ENCODE results near the gene BHLHE23. TPM values are rescaled to one million over a fixed set of nuclear protein-coding genes. Genes with fewer than 3 reads are reported as not detected.

BHLHE23 gene
- total RNA-seq (2014; rRNA removed; shearing (Covaris generic)) = not detected in 2 replicates

DNA sequence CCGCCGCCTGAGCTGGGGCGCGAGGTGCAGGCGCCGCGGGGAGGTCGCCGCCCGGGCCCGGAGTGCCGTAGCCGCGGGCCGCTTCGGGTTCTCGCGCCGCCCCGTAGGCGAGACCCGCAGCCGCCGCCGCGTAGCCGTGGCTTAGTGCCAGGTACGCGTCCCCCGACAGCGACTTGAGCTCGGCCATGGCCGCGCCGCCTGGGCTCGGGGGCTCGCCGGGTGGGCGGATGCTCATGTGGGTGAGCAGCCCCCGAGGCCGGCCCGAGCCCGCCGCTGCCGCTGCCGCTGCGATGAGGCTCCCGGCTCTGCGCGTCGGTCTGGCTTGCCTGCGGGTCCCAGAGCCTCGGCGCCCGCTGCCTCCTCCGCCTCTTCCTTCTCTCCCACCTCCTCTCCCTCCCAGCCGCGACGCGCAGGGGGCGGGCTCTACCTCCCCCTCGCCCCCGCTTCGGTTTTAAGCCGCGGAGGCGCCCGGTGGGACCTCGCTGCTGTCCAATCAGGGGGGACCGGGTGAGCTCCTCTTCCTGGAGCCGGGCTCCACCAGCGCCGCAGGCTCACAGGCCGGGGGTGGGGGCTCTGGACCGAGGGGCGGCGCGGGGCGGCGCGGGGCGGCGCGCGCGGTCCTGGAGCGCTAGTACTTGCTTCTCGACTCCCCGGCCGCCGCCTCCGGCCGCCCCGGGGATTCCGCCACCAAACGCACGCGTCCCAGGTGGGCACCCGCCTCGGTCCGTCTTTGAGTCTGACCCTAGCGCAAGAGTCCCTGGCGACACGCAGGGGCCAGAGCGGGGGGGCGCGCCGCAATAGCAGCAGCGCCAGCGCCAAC, at the start of gene BHLHE23:
BHLHE23 (minus strand) TSS at position 425 of the 820 bp plus-strand sequence; CDS start at position 235, 190 bp downstream.
- no peaks in the 10 kb centered on the region for H3K36me3 ChIP-seq
- no peaks in the 10 kb centered on the region for H3K9me3 ChIP-seq (replicated peaks)
- peaks cover 10% of the 10 kb centered on the region for H3K4me1 ChIP-seq (replicated peaks)
- H3K27ac ChIP-seq = no peak within 1 kb of the TSS
- H3K4me3 ChIP-seq = no peak within 1 kb of the TSS
- DNase-seq (ENCODE audit: low read depth in 1 of 2, low spot score in 2 of 2) = no peak
- peaks cover 95% of the 10 kb centered on the region for H3K27me3 ChIP-seq (replicated peaks)

DNA sequence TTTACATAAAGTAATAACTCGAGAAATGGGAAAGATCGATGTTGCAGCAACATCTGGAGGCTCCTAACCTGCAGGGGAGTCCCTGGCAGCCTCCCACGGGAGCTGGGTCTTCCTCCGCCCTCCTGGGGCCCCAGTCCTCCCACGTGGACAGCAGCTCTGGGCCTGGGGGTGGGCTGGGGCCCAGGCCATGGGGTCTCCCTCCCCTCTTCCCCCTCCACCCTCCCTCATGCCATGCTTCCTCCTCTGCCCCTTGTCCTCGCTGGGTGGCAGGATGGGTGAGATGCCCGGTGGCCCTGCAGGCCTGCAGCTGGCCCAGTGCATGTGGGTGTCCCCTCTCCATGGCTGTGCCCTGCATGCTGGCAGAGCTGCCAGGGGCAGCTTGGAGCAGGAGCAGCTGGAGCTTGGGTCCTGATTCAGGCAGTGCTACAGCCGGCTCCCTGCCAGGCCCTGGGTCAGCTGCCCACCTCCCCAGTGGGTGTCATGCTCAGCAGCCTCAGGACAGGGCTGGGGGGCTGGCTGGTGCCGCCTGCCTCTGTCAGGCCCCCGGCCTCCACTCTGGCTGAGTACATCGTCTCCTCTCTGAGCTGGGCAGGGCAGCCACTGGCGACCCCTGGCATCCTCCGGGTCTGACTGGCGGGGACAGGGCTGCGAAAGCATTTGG, 48.9 kb upstream of the BHLHE23 start:
- Histone ChIP-seq H3K27me3 (replicated peaks) (peaks cover 65% of the 10 kb centered on the region), H3K9me3 (replicated peaks) (no peaks in the 10 kb centered on the region), H3K27ac (no peak overlapping the region), H3K4me1 (replicated peaks) (no peaks in the 10 kb centered on the region), H3K4me3 (no peak overlapping the region), H3K36me3 (no peaks in the 10 kb centered on the region)
- DNase-seq (ENCODE audit: low read depth in 1 of 2, low spot score in 2 of 2) = peak in 1 of 2 experiments; percentile 41

DNA sequence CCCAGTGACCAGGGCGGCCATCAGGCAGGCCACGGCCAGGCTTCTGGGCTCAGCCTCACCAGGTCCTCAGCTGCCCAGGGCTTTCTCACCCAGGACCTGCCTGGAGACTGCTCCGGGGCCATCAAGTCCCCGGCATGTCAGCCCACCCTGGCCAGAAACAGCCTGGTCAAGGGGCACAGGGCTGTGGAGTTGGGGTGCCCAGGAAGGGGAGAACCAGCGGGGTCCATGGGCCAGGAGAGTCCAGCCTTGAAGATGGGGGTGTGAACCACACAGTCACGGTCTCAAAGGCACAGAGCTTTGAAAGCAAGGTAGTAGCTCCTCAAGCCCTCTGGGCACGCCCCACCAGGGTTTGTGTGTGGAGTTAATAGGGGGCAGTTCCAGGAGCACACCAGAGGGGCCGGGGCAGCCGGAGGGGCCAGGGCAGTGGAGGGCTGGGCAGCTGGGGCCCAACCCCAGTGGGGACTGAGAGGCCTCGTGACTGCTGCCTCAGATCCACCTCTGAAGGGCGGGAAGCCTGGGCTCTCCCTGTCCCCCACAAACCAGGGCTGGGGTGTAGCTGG, 48.0 kb upstream of the BHLHE23 start:
- H3K27me3 ChIP-seq (replicated peaks) = peaks cover 68% of the 10 kb centered on the region

DNA sequence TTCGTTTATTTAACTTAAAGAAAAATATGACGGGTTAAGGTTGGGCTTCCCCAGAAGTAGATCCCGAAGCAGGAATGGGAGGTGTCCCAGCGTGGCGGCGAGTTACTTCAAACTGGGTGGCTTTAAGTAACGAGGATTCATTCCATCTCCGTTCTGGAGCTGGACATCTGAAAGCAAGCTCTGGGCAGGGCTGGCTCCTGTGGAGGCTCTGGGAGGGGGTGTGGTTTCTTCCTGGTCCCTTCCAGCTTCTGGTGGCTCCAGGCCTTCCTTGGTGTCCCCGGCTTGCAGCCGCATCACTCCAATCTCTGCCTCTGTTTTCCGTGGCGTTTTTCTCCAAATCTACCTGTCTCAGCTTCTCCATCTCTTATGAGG, 47.3 kb upstream of the BHLHE23 start:
- no peaks in the 10 kb centered on the region for H3K36me3 ChIP-seq
- peak in 1 of 2 experiments; percentile 39 for DNase-seq (ENCODE audit: low read depth in 1 of 2, low spot score in 2 of 2)
- no peak overlapping the region for H3K4me3 ChIP-seq
- no peaks in the 10 kb centered on the region for H3K4me1 ChIP-seq (replicated peaks)
- no peak overlapping the region for H3K27ac ChIP-seq
- no peaks in the 10 kb centered on the region for H3K9me3 ChIP-seq (replicated peaks)
- H3K27me3 ChIP-seq (replicated peaks) = peaks cover 71% of the 10 kb centered on the region

More for the DNA sequence above, 48.0 kb upstream of the BHLHE23 start:
- Histone ChIP-seq H3K4me1 (replicated peaks) (no peaks in the 10 kb centered on the region), H3K27ac (no peak overlapping the region), H3K9me3 (replicated peaks) (no peaks in the 10 kb centered on the region), H3K36me3 (no peaks in the 10 kb centered on the region), H3K4me3 (no peak overlapping the region)
- DNase-seq (ENCODE audit: low read depth in 1 of 2, low spot score in 2 of 2) = peak in 1 of 2 experiments; percentile 36

DNA sequence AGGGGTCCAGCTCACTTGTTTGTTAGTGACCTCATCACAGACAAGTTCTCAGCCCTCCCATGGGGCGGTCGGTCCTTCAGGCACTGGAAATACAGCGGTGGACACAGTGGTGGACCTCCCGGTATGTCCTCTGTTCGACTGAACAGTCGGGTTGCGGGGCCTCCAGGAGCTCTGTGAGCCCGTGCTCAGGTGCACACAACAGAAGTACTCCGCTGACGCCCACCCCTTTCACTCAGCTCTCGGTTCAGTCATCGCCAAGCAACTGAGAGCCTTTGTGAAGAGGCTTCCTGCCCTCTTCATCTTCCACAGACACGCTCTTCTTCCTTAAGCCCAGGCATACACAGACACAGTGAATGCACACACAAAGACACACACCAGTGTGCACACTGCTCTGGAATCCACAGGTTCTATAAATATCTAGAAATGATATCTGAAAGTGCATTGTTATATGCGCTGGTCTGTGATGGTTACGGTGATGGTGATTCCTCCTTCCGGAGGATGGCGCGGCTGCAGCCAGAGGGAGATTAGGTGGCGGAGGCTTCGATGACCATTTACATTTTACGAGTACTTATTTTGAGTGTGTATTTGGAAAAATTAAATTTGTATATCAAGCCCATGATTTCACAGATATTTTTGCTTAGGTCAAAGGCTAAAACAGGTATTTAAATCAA, 46.8 kb upstream of the BHLHE23 start:
- DNase-seq (ENCODE audit: low read depth in 1 of 2, low spot score in 2 of 2) = peak in 1 of 2 experiments; percentile 23
- Histone ChIP-seq H3K4me1 (replicated peaks) (no peaks in the 10 kb centered on the region), H3K27me3 (replicated peaks) (peaks cover 66% of the 10 kb centered on the region), H3K27ac (no peak overlapping the region), H3K9me3 (replicated peaks) (no peaks in the 10 kb centered on the region), H3K36me3 (no peaks in the 10 kb centered on the region), H3K4me3 (no peak overlapping the region)

DNA sequence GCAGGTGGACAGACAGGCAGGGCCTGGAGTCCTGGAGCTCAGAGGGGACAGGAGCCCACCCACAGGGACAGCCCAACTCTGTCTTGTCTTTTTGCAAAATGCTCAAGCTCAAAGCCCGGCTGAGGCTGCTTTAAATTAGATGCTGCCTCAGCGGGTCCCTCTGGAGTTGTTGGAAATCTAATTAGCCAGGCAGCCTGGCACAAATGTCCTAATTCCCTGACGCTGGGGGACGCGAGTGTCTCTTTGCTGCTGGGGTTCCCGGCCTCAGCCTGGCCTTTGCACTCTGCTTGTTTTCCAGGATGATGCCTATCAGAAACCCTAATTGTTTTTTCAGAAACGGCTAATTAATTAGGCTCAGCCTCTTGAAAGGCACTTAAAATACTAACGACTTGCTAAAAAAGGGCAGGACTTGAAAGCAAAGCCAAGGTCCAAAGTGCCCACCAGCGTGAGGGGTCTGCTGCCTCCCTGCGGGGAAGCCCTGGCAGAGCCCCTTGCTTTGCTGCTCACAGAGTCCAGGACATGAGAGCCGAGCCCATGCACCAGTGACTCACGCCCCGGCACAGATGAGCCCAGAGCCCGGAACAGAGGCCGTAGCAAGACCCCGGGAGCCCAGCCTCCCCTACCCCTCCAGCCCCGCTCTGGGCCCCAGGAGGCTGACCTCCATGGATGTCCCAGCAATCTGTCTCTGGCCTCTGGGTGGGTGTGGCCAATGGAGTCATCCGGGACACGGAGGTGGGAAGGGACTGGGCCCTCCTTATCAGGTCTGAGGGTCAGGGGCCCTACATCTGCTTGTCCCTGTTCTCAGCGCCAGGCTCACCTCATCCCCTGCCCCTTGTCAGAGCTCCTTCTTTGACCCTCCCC, 46.0 kb upstream of the BHLHE23 start:
- Histone ChIP-seq H3K36me3 (no peaks in the 10 kb centered on the region), H3K4me1 (replicated peaks) (no peaks in the 10 kb centered on the region), H3K9me3 (replicated peaks) (no peaks in the 10 kb centered on the region), H3K27me3 (replicated peaks) (peaks cover 60% of the 10 kb centered on the region), H3K27ac (no peak overlapping the region), H3K4me3 (no peak overlapping the region)
- no peak for DNase-seq (ENCODE audit: low read depth in 1 of 2, low spot score in 2 of 2)

DNA sequence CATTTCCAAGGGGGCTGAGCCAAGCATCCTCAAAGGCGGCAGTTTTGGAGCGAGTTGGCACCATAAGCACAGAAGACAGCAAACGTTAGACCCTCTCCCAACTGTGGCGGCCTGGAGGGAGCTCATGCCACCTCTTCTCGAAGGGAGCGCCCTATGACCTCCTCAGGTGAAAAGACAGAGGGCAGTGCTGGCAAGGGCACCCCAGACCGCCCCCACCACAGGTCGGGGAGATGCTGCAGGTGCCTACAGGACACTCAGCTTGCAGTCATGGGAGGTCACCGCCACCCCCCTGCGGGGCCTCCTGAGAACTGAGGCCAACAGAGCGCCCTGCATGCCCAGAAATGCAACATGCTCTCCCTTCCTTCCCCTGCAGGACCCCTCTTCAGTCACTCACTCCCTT, 45.1 kb upstream of the BHLHE23 start:
- H3K27ac ChIP-seq = no peak overlapping the region
- H3K27me3 ChIP-seq (replicated peaks) = peaks cover 58% of the 10 kb centered on the region
- no peak for DNase-seq (ENCODE audit: low read depth in 1 of 2, low spot score in 2 of 2)
- no peak overlapping the region for H3K4me3 ChIP-seq
- no peaks in the 10 kb centered on the region for H3K36me3 ChIP-seq
- no peaks in the 10 kb centered on the region for H3K9me3 ChIP-seq (replicated peaks)
- no peaks in the 10 kb centered on the region for H3K4me1 ChIP-seq (replicated peaks)

DNA sequence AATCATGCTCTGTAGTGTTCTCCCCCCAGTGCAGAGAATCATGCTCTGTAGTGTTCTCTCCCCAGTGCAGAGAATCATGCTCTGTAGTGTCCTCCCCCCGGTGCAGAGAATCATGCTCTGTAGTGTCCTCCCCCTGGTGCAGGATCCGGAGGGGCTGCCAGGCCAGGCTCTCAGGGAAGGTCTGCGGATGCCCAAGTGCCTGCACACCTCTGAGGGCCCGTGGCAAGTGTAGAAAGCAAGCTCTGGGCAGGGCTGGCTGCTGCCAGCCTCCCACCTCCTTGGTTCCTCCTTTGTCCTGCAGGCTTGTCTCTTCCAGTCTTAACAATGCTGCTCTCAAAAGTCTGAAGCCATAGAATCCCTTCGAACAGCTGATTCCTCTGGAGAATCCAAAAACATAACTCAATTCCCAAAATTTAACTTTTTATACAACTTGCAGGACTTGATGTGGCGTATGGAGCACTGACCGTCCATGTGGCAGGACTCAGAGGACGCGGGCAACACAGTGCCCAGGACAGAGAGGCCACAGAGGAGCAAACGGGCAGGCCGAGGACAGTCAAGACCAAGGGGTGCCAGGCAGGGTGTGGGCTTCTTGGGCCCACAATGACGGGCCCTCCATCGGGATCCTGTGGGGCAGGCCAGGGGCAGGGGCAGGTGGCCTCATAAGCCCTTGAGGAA, 44.6 kb upstream of the BHLHE23 start:
- Histone ChIP-seq H3K4me1 (replicated peaks) (no peaks in the 10 kb centered on the region), H3K9me3 (replicated peaks) (no peaks in the 10 kb centered on the region), H3K27ac (no peak overlapping the region), H3K36me3 (no peaks in the 10 kb centered on the region), H3K4me3 (no peak overlapping the region), H3K27me3 (replicated peaks) (peaks cover 58% of the 10 kb centered on the region)
- DNase-seq (ENCODE audit: low read depth in 1 of 2, low spot score in 2 of 2) = no peak

DNA sequence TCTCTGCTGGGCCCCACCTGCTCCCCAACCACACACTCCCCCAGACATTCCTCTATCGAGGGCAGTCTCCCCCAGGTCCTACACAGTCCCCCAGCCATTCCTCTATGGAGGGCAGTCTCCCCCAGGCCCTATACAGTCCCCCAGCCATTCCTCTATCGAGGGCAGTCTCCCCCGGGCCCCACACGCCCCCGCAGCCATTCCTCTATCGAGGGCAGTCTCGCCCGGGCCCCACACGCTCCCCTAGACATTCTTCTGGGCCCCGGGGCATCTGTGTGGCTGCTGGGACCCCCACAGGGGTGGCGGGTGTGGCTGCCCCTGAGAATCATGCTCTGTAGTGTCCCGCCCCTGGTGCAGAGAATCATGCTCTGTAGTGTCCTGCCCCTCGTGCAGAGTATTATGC, 43.6 kb upstream of the BHLHE23 start:
- Histone ChIP-seq H3K27me3 (replicated peaks) (peaks cover 59% of the 10 kb centered on the region), H3K4me1 (replicated peaks) (no peaks in the 10 kb centered on the region), H3K27ac (no peak overlapping the region), H3K4me3 (no peak overlapping the region), H3K9me3 (replicated peaks) (no peaks in the 10 kb centered on the region), H3K36me3 (no peaks in the 10 kb centered on the region)
- no peak for DNase-seq (ENCODE audit: low read depth in 1 of 2, low spot score in 2 of 2)

DNA sequence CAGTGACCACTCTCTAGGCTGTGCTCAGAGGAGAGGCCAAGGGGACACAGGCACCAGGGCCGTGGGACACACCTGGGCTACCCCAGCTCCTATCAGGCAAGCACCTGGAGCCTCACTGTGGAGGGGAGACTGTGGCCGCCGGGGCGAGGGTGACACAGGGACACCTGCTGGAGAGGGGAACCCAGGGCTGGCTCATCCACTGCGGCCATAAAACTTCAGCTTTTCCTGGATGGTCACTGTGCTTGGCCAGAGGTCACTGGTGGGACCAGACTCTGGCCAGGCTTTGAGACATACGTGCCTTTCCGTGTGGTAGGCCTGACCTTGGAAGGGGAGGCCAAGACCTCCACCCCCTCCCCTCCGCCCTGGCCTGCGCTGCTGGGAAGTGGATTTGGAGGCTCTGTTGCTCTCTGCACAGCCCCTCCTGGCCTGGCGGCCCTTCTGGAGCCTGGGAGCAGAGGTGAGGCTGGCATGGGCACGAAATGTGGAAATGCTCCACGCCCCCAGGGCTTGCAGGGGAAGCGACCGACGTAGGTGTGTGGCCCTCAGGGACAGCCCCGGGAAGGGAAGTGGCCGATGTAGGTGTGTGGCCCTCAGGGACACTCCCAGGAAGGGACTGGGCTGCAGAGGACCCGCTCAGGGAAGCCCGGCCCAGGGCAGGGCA, 42.9 kb upstream of the BHLHE23 start:
- no peaks in the 10 kb centered on the region for H3K4me1 ChIP-seq (replicated peaks)
- no peak overlapping the region for H3K4me3 ChIP-seq
- no peaks in the 10 kb centered on the region for H3K36me3 ChIP-seq
- H3K27me3 ChIP-seq (replicated peaks) = peaks cover 55% of the 10 kb centered on the region
- no peak overlapping the region for H3K27ac ChIP-seq
- no peaks in the 10 kb centered on the region for H3K9me3 ChIP-seq (replicated peaks)
- DNase-seq (ENCODE audit: low read depth in 1 of 2, low spot score in 2 of 2) = no peak

DNA sequence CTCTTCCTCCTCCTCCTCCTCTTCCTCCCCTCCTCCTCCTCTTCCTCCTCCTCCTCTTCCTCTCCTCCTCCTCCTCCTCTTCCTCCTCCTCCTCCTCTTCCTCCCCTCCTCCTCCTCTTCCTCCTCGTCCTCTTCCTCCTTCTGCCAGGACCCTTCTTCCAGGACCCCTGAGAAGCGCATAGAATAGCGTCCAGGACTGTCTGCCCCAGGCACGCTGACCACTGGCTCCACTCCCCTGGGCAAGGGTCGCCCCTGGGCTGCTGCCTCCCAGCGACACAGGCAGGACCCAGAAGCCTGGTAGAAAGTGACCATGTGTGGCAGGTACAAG, 42.4 kb upstream of the BHLHE23 start:
- H3K9me3 ChIP-seq (replicated peaks) = no peaks in the 10 kb centered on the region
- H3K27ac ChIP-seq = no peak overlapping the region
- H3K36me3 ChIP-seq = no peaks in the 10 kb centered on the region
- no peaks in the 10 kb centered on the region for H3K4me1 ChIP-seq (replicated peaks)
- H3K4me3 ChIP-seq = no peak overlapping the region
- DNase-seq (ENCODE audit: low read depth in 1 of 2, low spot score in 2 of 2) = no peak
- H3K27me3 ChIP-seq (replicated peaks) = peaks cover 54% of the 10 kb centered on the region

DNA sequence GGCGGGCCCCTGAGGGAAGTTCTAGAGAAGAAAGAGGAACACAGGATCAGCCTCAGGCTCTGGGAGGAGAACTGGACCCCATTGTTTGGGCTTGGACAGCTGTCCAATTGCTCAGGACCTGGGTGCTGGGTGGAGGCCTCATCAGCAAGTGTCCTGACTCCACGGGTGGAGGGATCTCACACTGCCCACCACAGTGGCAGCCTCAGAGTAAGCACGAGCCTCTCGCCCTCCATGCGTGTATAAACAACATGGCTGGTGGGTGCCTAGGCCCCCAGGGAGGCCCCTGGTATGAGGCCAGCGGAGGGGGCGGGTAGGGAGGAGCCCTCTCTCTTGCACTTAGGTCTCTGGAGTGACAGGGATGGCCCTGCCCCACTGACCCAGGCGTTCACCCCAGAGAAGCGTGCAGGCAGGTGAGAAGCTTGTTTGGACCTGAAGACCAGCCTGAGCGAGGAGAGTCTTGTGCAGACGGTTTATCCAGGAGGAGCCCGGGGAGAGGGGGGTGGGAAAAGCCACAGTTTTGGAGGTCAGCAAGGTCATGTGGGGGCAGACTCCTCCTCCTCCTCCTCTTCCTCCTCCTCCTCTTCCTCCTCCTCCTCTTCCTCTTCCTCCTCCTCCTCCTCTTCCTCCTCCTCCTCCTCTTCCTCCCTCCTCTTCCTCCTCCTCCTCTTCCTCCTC, 41.9 kb upstream of the BHLHE23 start:
- Histone ChIP-seq H3K4me3 (no peak overlapping the region), H3K4me1 (replicated peaks) (no peaks in the 10 kb centered on the region), H3K27ac (no peak overlapping the region), H3K9me3 (replicated peaks) (no peaks in the 10 kb centered on the region), H3K27me3 (replicated peaks) (peaks cover 49% of the 10 kb centered on the region), H3K36me3 (no peaks in the 10 kb centered on the region)
- DNase-seq (ENCODE audit: low read depth in 1 of 2, low spot score in 2 of 2) = no peak

Measured in SJSA1 (cell line).